Neural progenitor cell (in vitro differentiated cells): ENCODE measurements around the gene SLC16A9.

Source experiments
- EZH2 ChIP-seq: fragments of 200-600 bp; sonication (generic); IDR thresholded peaks from 2 replicates; pipeline ENCODE4 v1.6.1; 2017; ENCODE audit warnings: antibody characterized with exemption, mild to moderate bottlenecking, moderate library complexity
- TF ChIP-seq, protein P1 (sequence below): fragments of 200-600 bp; sonication (generic); IDR thresholded peaks from 2 replicates; pipeline ENCODE4 v1.5.1; 2017; ENCODE audit warnings: antibody characterized with exemption, mild to moderate bottlenecking

DNA sequence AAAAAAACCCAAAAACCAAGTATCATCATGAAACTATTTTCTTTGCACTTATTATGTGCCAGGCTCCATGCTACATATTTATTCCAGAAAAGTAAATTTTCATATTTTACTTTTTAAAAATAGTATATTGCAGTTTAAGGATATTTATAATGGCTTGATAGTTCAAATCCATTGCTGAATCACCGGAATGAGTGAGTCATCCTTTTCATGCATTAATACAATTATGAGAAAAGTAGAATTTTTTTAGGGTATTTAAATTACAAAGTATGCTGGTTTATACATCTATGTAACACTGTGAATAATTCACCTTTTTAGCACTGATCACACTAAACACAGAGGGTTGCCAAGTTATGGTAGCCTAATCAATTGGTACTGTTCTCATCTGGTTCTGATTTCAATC is 54.3 kb downstream of the SLC16A9 start:
- TF ChIP-seq, protein P1, sequence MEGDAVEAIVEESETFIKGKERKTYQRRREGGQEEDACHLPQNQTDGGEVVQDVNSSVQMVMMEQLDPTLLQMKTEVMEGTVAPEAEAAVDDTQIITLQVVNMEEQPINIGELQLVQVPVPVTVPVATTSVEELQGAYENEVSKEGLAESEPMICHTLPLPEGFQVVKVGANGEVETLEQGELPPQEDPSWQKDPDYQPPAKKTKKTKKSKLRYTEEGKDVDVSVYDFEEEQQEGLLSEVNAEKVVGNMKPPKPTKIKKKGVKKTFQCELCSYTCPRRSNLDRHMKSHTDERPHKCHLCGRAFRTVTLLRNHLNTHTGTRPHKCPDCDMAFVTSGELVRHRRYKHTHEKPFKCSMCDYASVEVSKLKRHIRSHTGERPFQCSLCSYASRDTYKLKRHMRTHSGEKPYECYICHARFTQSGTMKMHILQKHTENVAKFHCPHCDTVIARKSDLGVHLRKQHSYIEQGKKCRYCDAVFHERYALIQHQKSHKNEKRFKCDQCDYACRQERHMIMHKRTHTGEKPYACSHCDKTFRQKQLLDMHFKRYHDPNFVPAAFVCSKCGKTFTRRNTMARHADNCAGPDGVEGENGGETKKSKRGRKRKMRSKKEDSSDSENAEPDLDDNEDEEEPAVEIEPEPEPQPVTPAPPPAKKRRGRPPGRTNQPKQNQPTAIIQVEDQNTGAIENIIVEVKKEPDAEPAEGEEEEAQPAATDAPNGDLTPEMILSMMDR: no peak
- TF ChIP-seq EZH2: no peak
